ENCODE measurements around the gene IKZF3. TPM values are rescaled to one million over a fixed set of nuclear protein-coding genes. Genes with fewer than 3 reads are reported as not detected.

IKZF3 gene
- total RNA-seq, 2 experiments from 2014 or later = 39.7 to 39.9 TPM

DNA sequence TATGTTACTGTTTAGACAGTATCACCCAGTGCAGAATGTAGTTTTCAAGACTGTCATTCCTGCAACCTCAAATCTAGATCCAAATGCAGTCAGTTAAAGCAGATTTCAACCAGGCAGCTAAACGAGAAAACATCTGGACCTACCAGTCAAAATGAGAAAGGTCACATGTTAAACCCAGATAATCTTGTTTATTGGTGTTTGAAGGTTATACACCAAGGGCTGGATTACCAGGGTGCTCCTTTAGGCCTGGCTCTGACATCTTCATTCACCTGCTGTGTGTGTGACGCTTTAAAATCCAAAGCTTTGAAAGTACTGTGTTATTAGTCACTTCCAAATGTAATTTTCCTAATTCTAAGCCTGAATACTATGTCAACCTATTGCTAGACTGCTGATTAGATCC lies 54.9 kb downstream of the IKZF3 start:
- H3K36me3 ChIP-seq (ENCODE audit: insufficient read depth, low read length) = peaks cover 10% of the 10 kb centered on the region
- Mint-ChIP-seq H3K4me1 (ENCODE audit: low read depth) (peaks cover 81% of the 10 kb centered on the region), H3K27ac (no peak overlapping the region)

DNA sequence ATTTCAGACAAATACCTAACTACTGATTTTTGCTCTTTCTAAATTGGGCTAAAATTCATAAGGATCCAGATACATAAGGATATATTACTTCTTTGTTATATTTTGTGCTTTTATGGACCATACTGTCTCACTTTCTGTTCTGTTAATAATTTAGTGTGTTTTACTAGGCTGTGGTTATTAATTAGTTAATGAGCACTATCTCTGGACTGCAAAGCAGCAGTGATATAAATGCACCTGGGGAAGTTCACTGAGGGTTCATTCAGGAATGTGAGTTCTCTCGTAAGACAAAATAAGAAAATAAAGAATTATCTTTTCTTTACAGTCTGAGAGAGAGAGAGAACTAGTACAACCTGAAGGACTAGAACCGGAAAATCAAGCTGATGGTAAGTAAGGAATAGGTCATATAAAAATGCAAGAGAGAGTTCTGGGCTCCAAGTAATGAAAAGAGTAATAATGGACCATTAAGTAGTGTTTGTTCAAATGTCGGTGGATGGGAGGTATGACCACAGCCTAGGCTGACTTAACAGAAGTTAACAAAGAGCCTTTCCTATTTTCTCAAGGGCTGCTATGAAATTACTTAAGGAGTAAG lies 55.6 kb downstream of the IKZF3 start:
- Histone ChIP-seq H3K4me3 (ENCODE audit: low read length) (no peak overlapping the region), H3K27me3 (ENCODE audit: control insufficient read depth in 1 of 2, insufficient read depth in 2 of 2, low read length in 2 of 2) (no peaks in the 10 kb centered on the region), H3K9me3 (ENCODE audit: control insufficient read depth in 1 of 2, insufficient read depth in 1 of 2, low read length in 2 of 2) (no peaks in the 10 kb centered on the region), H3K36me3 (ENCODE audit: insufficient read depth, low read length) (peaks cover 10% of the 10 kb centered on the region), H3K27ac (ENCODE audit: low read depth in 1 of 2, low read length in 2 of 2) (no peak overlapping the region), H3K4me1 (ENCODE audit: insufficient read depth, low read length) (peaks cover 23% of the 10 kb centered on the region)
- ChIA-PET POLR2A (interaction anchor here (1.2 to 2.0 kb wide), 4 partner anchors 11 to 39 kb away, joined by 3 to 5 read pairs (median 4); no protein-coding TSS in a partner anchor), CTCF (interaction anchor here (1.3 kb wide), 1 partner anchor 23 kb away, joined by 9 read pairs; no protein-coding TSS in a partner anchor)
- Mint-ChIP-seq H3K27ac (peak overlapping the region; percentile 3), H3K4me1 (ENCODE audit: low read depth) (peaks cover 78% of the 10 kb centered on the region), H3K9me3 (no peaks in the 10 kb centered on the region), H3K27me3 (no peaks in the 10 kb centered on the region), H3K4me3 (no peak overlapping the region), H3K36me3 (ENCODE audit: low read depth) (peaks cover 38% of the 10 kb centered on the region)
- DNase-seq (no peak), ATAC-seq (ENCODE audit: poor library complexity) (no peak)
- TF ChIP-seq, protein P1, sequence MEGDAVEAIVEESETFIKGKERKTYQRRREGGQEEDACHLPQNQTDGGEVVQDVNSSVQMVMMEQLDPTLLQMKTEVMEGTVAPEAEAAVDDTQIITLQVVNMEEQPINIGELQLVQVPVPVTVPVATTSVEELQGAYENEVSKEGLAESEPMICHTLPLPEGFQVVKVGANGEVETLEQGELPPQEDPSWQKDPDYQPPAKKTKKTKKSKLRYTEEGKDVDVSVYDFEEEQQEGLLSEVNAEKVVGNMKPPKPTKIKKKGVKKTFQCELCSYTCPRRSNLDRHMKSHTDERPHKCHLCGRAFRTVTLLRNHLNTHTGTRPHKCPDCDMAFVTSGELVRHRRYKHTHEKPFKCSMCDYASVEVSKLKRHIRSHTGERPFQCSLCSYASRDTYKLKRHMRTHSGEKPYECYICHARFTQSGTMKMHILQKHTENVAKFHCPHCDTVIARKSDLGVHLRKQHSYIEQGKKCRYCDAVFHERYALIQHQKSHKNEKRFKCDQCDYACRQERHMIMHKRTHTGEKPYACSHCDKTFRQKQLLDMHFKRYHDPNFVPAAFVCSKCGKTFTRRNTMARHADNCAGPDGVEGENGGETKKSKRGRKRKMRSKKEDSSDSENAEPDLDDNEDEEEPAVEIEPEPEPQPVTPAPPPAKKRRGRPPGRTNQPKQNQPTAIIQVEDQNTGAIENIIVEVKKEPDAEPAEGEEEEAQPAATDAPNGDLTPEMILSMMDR (IDR thresholded peaks at IDR 0.05) = no peak
- intact Hi-C loops (cut with DNase I, micrococcal nuclease) = no loop called here

More for the DNA sequence above, 54.9 kb downstream of the IKZF3 start:
- TF ChIP-seq, protein P1 (IDR thresholded peaks at IDR 0.05) = no peak
- intact Hi-C loops (cut with DNase I, micrococcal nuclease) = no loop called here
- Mint-ChIP-seq H3K27me3 (no peaks in the 10 kb centered on the region), H3K9me3 (no peaks in the 10 kb centered on the region), H3K4me3 (no peak overlapping the region), H3K36me3 (ENCODE audit: low read depth) (peaks cover 43% of the 10 kb centered on the region)
- POLR2A ChIA-PET = interaction anchor here (1.4 kb wide), 1 partner anchor 10 kb away, joined by 4 read pairs; no protein-coding TSS in a partner anchor
- Histone ChIP-seq H3K27ac (ENCODE audit: low read depth in 1 of 2, low read length in 2 of 2) (no peak overlapping the region), H3K27me3 (ENCODE audit: control insufficient read depth in 1 of 2, insufficient read depth in 2 of 2, low read length in 2 of 2) (no peaks in the 10 kb centered on the region), H3K9me3 (ENCODE audit: control insufficient read depth in 1 of 2, insufficient read depth in 1 of 2, low read length in 2 of 2) (no peaks in the 10 kb centered on the region), H3K4me1 (ENCODE audit: insufficient read depth, low read length) (peaks cover 24% of the 10 kb centered on the region), H3K4me3 (ENCODE audit: low read length) (no peak overlapping the region)
- ATAC-seq (ENCODE audit: poor library complexity) = no peak
- DNase-seq = no peak
- CTCF ChIA-PET = no interaction called here

DNA sequence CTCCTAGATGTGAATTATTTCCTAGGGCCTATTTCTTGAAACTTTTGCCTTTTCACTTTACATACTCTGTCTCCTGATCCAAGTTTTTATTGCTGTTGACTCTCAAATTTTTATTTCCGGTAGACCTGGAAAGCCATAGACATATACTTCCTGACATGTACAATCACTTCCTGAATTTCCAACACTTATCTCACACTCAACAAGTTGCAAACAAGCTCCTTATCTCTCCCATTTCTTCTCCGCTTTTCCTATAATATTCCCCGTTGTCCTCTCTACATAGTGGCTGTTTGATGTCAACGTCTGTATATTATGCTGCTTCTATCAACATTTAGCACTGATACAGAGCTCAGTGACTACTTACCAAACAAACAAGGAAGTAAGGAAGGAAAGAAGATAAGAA lies 59.3 kb downstream of the IKZF3 start:
- ATAC-seq (ENCODE audit: poor library complexity) (no peak), DNase-seq (no peak)
- Mint-ChIP-seq H3K27ac (peak overlapping the region; percentile 21), H3K36me3 (ENCODE audit: low read depth) (peaks cover 45% of the 10 kb centered on the region), H3K9me3 (no peaks in the 10 kb centered on the region), H3K27me3 (no peaks in the 10 kb centered on the region), H3K4me1 (ENCODE audit: low read depth) (peaks cover 67% of the 10 kb centered on the region), H3K4me3 (no peak overlapping the region)
- H3K4me1 ChIP-seq (ENCODE audit: insufficient read depth, low read length) = peaks cover 16% of the 10 kb centered on the region
- CTCF ChIA-PET = interaction anchor here (1.0 to 1.6 kb wide), 2 partner anchors 27 to 183 kb away, joined by 3 read pairs; no protein-coding TSS in a partner anchor
- no peaks in the 10 kb centered on the region for H3K27me3 ChIP-seq (ENCODE audit: control insufficient read depth in 1 of 2, insufficient read depth in 2 of 2, low read length in 2 of 2)
- no peak overlapping the region for H3K4me3 ChIP-seq (ENCODE audit: low read length)
- no peak overlapping the region for H3K27ac ChIP-seq (ENCODE audit: low read depth in 1 of 2, low read length in 2 of 2)
- TF ChIP-seq, protein P1 (IDR thresholded peaks at IDR 0.05) = no peak
- no peaks in the 10 kb centered on the region for H3K9me3 ChIP-seq (ENCODE audit: control insufficient read depth in 1 of 2, insufficient read depth in 1 of 2, low read length in 2 of 2)
- POLR2A ChIA-PET = interaction anchor here (1.0 to 2.0 kb wide), 4 partner anchors 12 to 50 kb away, joined by 3 to 6 read pairs (median 5); no protein-coding TSS in a partner anchor
- intact Hi-C loops (cut with DNase I, micrococcal nuclease) = loop anchor here (5.0 kb wide), 2 partner anchors 37 to 57 kb away; partner anchors contain the start of gene IKZF3 (in 1 of the 2)
- peaks cover 10% of the 10 kb centered on the region for H3K36me3 ChIP-seq (ENCODE audit: insufficient read depth, low read length)
